Measurements from ENCODE around the gene PRICKLE1.

The PRICKLE1 gene

GRCh38 chr12:42589465-42590329 is at the start of gene PRICKLE1:
TSS of gene PRICKLE1 (minus strand) at chr12:42589746. CDS start at chr12:42472516, 117,230 bp downstream.
- DNase-seq = peak; percentile 20 to 23

GRCh38 chr12:42638697-42639096 is 49.2 kb upstream of the PRICKLE1 start:
- DNase-seq = no peak

- no peak for DNase-seq
These were observed 48.5 kb upstream of the PRICKLE1 start for GRCh38 chr12:42638011-42638410.

GRCh38 chr12:42636993-42637392 is 47.4 kb upstream of the PRICKLE1 start:
- DNase-seq = no peak

GRCh38 chr12:42633594-42633993 is 44.0 kb upstream of the PRICKLE1 start:
- DNase-seq = no peak

- no peak for DNase-seq
These were observed 42.0 kb upstream of the PRICKLE1 start for GRCh38 chr12:42631513-42631912.

GRCh38 chr12:42630314-42630713 is 40.8 kb upstream of the PRICKLE1 start:
- no peak for DNase-seq

GRCh38 chr12:42627151-42627550 is 37.6 kb upstream of the PRICKLE1 start:
- no peak for DNase-seq

- no peak for DNase-seq
These were observed 36.1 kb upstream of the PRICKLE1 start for GRCh38 chr12:42625611-42626010.

- DNase-seq = no peak
These were observed 28.1 kb upstream of the PRICKLE1 start for GRCh38 chr12:42617622-42618021.

- no peak for DNase-seq
These were observed 25.5 kb upstream of the PRICKLE1 start for GRCh38 chr12:42615006-42615405.

GRCh38 chr12:42612231-42612613 is 22.7 kb upstream of the PRICKLE1 start:
- no peak for DNase-seq

- DNase-seq = no peak
These were observed 22.2 kb upstream of the PRICKLE1 start for GRCh38 chr12:42611571-42612230.

- DNase-seq = no peak
These were observed 20.1 kb upstream of the PRICKLE1 start for GRCh38 chr12:42609605-42610004.

- DNase-seq = no peak
These were observed 18.8 kb upstream of the PRICKLE1 start for GRCh38 chr12:42608196-42608825.

GRCh38 chr12:42607584-42608058 is 18.1 kb upstream of the PRICKLE1 start:
- no peak for DNase-seq

GRCh38 chr12:42606471-42606870 is 16.9 kb upstream of the PRICKLE1 start:
- no peak for DNase-seq

GRCh38 chr12:42605685-42606084 is 16.1 kb upstream of the PRICKLE1 start:
- DNase-seq = no peak

- no peak for DNase-seq
These were observed 13.9 kb upstream of the PRICKLE1 start for GRCh38 chr12:42603246-42603990.

GRCh38 chr12:42593874-42594273 is 4.3 kb upstream of the PRICKLE1 start:
- DNase-seq = no peak

GRCh38 chr12:42590330-42590934 is 886 bp upstream of the PRICKLE1 start:
- DNase-seq = peak; percentile 11 to 12

Data from activated CD4-positive, alpha-beta T cell treated with anti-CD3 and anti-CD28 coated beads, Interleukin-2, amount 50 U/mL, for 48 hours (primary cell).